A673 (cell line): ENCODE results near the gene MVD.

ENCODE experiments used
- CTCF ChIP-seq: fragments of 300-800, 200-600 bp; sonication (generic); conservative IDR thresholded peaks from 2 replicates; pipeline ENCODE4 v1.5.1; 2017; ENCODE audit warnings: low read depth, mild to moderate bottlenecking, antibody characterized with exemption, low read length, moderate library complexity, mixed read lengths
- EZH2 ChIP-seq: fragments of 200-600 bp; sonication (generic); IDR thresholded peaks from 2 replicates; pipeline ENCODE4 v1.6.1; 2017; ENCODE audit warnings: borderline replicate concordance, low read depth, mild to moderate bottlenecking, mixed read lengths, antibody characterized with exemption, low read length; ENCODE audit not compliant: poor library complexity, severe bottlenecking

GRCh38 chr16:88640039-88640495 is 22.8 kb downstream of the MVD start:
- TF ChIP-seq CTCF (no peak), EZH2 (no peak)
